Skin of body (tissue), 2 donors: ENCODE results near the gene CCDC192. TPM values are rescaled to one million over a fixed set of nuclear protein-coding genes. Genes with fewer than 3 reads are reported as not detected.

ENCODE experiments used
- DNase-seq: peaks from one replicate; lab custom pipeline; 2025; lab: John Stamatoyannopoulos, UW
- total RNA-seq: library from RNA; depleted of rRNA; stranded (reverse); fragments of >200 nt; gene quantifications from one replicate; pipeline ENCODE4 v1.2.3, GENCODE V29; 2014

Gene CCDC192
- total RNA-seq, 1 donor from 2014 or later = not detected

GRCh38 chr5:127976991-127977717, 274.0 kb downstream of the CCDC192 start:
- DNase-seq = no peak

GRCh38 chr5:127978738-127979300, 275.6 kb downstream of the CCDC192 start:
- DNase-seq = no peak

GRCh38 chr5:127979475-127979874, 276.3 kb downstream of the CCDC192 start:
- DNase-seq = no peak

- no peak for DNase-seq
Observed at GRCh38 chr5:127980843-127981242, 277.7 kb downstream of the CCDC192 start.

GRCh38 chr5:127981498-127981897, 278.3 kb downstream of the CCDC192 start:
- no peak for DNase-seq

DNA sequence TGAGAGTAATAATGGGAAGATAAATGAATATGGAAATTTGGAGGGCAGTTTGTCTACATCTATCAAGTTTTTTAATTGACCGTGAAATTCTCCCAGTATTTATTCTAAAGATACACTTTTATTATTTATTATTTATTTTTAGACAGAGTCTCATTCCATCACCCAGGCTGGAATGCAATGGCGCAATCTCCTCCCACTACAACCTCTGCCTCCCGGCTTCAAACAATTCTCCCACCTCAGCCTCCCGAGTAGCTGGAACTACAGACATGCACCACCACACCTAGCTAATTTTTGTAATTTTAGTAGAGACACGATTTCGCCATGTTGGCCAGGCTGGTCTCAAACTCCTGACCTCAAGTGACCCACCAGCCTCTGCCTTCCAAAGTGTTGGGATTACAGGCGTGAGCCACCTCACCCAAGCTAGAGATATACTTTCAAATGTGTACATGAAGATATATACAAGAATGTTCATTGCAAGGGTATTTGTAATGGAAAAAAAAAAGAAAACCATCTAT, 282.7 kb downstream of the CCDC192 start:
- DNase-seq = no peak

DNA sequence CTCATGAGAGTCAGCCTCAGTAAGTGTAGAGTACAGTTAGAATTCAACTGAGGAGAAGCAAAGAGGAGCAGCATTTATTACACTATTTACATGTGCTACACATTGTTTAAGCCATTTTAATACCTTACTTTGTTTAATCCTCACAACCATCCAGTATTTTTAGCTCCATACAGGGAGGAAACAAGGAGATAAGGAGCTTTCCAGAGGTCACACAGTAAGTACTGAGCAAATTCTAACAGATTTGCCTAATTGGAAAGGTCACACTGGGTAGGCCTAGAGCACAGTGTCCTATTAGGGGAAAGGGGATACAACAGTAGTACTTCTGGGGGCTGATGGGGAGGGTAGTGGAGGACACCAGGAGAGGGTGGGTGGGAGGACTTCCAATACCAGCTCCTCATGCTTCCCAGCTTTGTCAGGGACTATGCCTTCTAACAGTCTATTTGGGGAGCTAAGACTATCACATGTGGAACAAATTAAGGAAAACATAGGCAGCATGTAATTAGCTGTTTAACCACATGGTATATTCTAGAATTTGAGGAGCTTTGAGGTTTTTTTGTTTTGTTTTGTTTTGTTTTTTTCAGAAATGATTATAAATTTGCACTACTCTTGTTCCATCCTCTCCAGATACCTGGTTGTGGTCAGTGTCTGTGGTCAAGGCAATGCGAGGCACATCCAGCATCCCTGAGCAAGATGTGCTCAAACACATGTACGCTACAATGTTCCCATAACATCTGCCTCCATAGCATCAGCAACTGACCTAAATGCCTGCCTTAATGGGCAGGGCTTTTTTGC, 284.4 kb downstream of the CCDC192 start:
- peak; percentile 16 for DNase-seq

DNA sequence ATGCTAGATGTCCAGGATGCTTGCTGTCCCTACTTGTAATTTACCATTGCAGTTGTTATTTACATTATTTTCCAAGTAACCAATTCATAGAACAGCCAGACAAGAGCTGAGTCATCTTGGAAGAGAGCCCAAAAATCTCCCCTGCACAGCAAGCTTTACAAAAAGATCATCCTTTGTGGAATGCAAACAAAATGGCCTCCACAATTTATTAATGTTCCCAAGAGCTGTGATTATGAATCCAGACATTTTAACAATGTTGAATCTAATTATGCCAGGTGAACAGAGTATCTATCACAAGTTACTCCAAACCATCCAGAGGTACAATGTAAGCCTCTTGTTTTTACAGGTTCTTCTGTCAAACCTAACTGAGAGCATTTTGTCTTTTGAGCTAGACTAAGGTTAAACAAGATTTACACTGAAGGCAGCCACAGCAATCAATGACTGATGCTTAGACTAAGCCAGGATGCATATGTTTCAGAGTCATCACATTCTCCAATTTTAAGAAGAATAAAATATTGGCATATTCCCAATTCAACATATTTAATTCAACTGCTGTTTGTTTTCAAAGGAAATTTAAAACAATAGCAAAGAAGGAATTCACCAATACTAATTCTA, 285.1 kb downstream of the CCDC192 start:
- peak; percentile 38 for DNase-seq

Other genes starting within 250 kb of the CCDC192 start
- gene PRRC1, start 185.8 kb upstream of the CCDC192 start, total RNA-seq = 59.0 TPM
- gene CTXN3, start 54.3 kb upstream of the CCDC192 start, total RNA-seq = not detected